IPS-15b (cell line): ENCODE data around the gene CILP2.

Experiments
- H3K27me3 ChIP-seq: one replicate; pipeline ENCODE4 v1.6.1; 2013; ENCODE audit warnings: low read length; ENCODE audit not compliant: control insufficient read depth, insufficient read depth
- H3K36me3 ChIP-seq: one replicate; pipeline ENCODE4 v1.6.1; 2013; ENCODE audit warnings: low read length; ENCODE audit not compliant: control insufficient read depth, insufficient read depth
- H3K4me1 ChIP-seq: one replicate; pipeline ENCODE4 v1.6.1; 2013; ENCODE audit warnings: mild to moderate bottlenecking, low read length; ENCODE audit not compliant: control insufficient read depth, insufficient read depth
- H3K4me3 ChIP-seq: one replicate; pipeline ENCODE4 v1.5.1; 2013; ENCODE audit warnings: low read depth, low read length
- H3K9ac ChIP-seq: one replicate; pipeline ENCODE4 v1.6.1; 2013; ENCODE audit warnings: low read depth, mild to moderate bottlenecking, low read length
- H3K9me3 ChIP-seq: one replicate; pipeline ENCODE4 v1.6.1; 2013; ENCODE audit warnings: mild to moderate bottlenecking, low read length; ENCODE audit not compliant: control insufficient read depth, insufficient read depth

CILP2 gene

GRCh38 chr19:19538061-19538784 lies at the start of gene CILP2:
TSS of gene CILP2 (plus strand) at chr19:19538265. CDS start at chr19:19538350, 85 bp downstream.
- H3K4me3 ChIP-seq, result peak within 1 kb of the TSS; percentile 60
- H3K36me3 ChIP-seq, result no peaks in the 10 kb centered on the region
- no peaks in the 10 kb centered on the region for H3K9me3 ChIP-seq
- no peak within 1 kb of the TSS for H3K9ac ChIP-seq
- peaks cover 26% of the 10 kb centered on the region for H3K27me3 ChIP-seq
- no peaks in the 10 kb centered on the region for H3K4me1 ChIP-seq

GRCh38 chr19:19488875-19489690 lies 49.0 kb upstream of the CILP2 start:
- Histone ChIP-seq H3K4me1 (peaks cover 9% of the 10 kb centered on the region), H3K4me3 (no peak overlapping the region)

GRCh38 chr19:19489804-19490204 lies 48.3 kb upstream of the CILP2 start:
- peaks cover 9% of the 10 kb centered on the region for H3K4me1 ChIP-seq
- no peaks in the 10 kb centered on the region for H3K9me3 ChIP-seq
- no peaks in the 10 kb centered on the region for H3K27me3 ChIP-seq
- peaks cover 22% of the 10 kb centered on the region for H3K36me3 ChIP-seq
- no peak overlapping the region for H3K9ac ChIP-seq
- H3K4me3 ChIP-seq, result no peak overlapping the region

More at GRCh38 chr19:19488875-19489690, 49.0 kb upstream of the CILP2 start:
- H3K27me3 ChIP-seq, result no peaks in the 10 kb centered on the region
- H3K9me3 ChIP-seq, result no peaks in the 10 kb centered on the region
- peaks cover 15% of the 10 kb centered on the region for H3K36me3 ChIP-seq
- H3K9ac ChIP-seq, result no peak overlapping the region

GRCh38 chr19:19490214-19490968 lies 47.7 kb upstream of the CILP2 start:
- H3K36me3 ChIP-seq, result peaks cover 24% of the 10 kb centered on the region
- peaks cover 9% of the 10 kb centered on the region for H3K4me1 ChIP-seq
- H3K9me3 ChIP-seq, result no peaks in the 10 kb centered on the region
- no peaks in the 10 kb centered on the region for H3K27me3 ChIP-seq
- H3K9ac ChIP-seq, result no peak overlapping the region
- H3K4me3 ChIP-seq, result no peak overlapping the region

- H3K4me3 ChIP-seq, result no peak overlapping the region
- no peaks in the 10 kb centered on the region for H3K27me3 ChIP-seq
- no peak overlapping the region for H3K9ac ChIP-seq
- H3K4me1 ChIP-seq, result peaks cover 9% of the 10 kb centered on the region
- H3K9me3 ChIP-seq, result no peaks in the 10 kb centered on the region
- peaks cover 35% of the 10 kb centered on the region for H3K36me3 ChIP-seq
Observed at GRCh38 chr19:19491321-19492025, 46.6 kb upstream of the CILP2 start.

- Histone ChIP-seq H3K36me3 (peaks cover 42% of the 10 kb centered on the region), H3K9ac (no peak overlapping the region), H3K4me1 (peaks cover 9% of the 10 kb centered on the region)
Observed at GRCh38 chr19:19492026-19492610, 45.9 kb upstream of the CILP2 start.

GRCh38 chr19:19493841-19494546 lies 44.1 kb upstream of the CILP2 start:
- H3K36me3 ChIP-seq, result peaks cover 56% of the 10 kb centered on the region
- H3K4me3 ChIP-seq, result no peak overlapping the region
- no peak overlapping the region for H3K9ac ChIP-seq
- H3K4me1 ChIP-seq, result peaks cover under 1% of the 10 kb centered on the region
- H3K9me3 ChIP-seq, result no peaks in the 10 kb centered on the region
- H3K27me3 ChIP-seq, result no peaks in the 10 kb centered on the region

More at GRCh38 chr19:19492026-19492610, 45.9 kb upstream of the CILP2 start:
- Histone ChIP-seq H3K4me3 (no peak overlapping the region), H3K9me3 (no peaks in the 10 kb centered on the region), H3K27me3 (no peaks in the 10 kb centered on the region)

- Histone ChIP-seq H3K27me3 (no peaks in the 10 kb centered on the region), H3K36me3 (peaks cover 75% of the 10 kb centered on the region), H3K9ac (peak overlapping the region; percentile 12)
Observed at GRCh38 chr19:19495614-19496603, 42.2 kb upstream of the CILP2 start.

GRCh38 chr19:19498255-19498991 lies 39.6 kb upstream of the CILP2 start:
- Histone ChIP-seq H3K4me1 (no peaks in the 10 kb centered on the region), H3K27me3 (no peaks in the 10 kb centered on the region), H3K36me3 (peaks cover 92% of the 10 kb centered on the region), H3K9me3 (no peaks in the 10 kb centered on the region), H3K9ac (no peak overlapping the region), H3K4me3 (no peak overlapping the region)

More at GRCh38 chr19:19495614-19496603, 42.2 kb upstream of the CILP2 start:
- Histone ChIP-seq H3K4me1 (no peaks in the 10 kb centered on the region), H3K4me3 (no peak overlapping the region), H3K9me3 (no peaks in the 10 kb centered on the region)
